GM18505 (cell line): ENCODE results near the gene GARNL3.

Source experiments
- ATAC-seq: cut with Tn5 transposase; IDR thresholded peaks from one replicate; pipeline ENCODE4 v1.9.1; 2021; ENCODE audit not compliant: unreplicated experiment
- POLR2A ChIP-seq: IDR thresholded peaks from 4 replicates; pipeline ENCODE4 v1.6.1; 2011; ENCODE audit warnings: borderline replicate concordance; ENCODE audit not compliant: insufficient read depth, insufficient read length; ENCODE audit errors: extremely low read depth

GARNL3 gene

GRCh38 chr9:127403507-127404192, 139.1 kb downstream of the GARNL3 start:
- no peak for TF ChIP-seq POLR2A
- ATAC-seq: no peak

GRCh38 chr9:127404631-127405030, 140.1 kb downstream of the GARNL3 start:
- ATAC-seq: no peak
- no peak for TF ChIP-seq POLR2A

DNA sequence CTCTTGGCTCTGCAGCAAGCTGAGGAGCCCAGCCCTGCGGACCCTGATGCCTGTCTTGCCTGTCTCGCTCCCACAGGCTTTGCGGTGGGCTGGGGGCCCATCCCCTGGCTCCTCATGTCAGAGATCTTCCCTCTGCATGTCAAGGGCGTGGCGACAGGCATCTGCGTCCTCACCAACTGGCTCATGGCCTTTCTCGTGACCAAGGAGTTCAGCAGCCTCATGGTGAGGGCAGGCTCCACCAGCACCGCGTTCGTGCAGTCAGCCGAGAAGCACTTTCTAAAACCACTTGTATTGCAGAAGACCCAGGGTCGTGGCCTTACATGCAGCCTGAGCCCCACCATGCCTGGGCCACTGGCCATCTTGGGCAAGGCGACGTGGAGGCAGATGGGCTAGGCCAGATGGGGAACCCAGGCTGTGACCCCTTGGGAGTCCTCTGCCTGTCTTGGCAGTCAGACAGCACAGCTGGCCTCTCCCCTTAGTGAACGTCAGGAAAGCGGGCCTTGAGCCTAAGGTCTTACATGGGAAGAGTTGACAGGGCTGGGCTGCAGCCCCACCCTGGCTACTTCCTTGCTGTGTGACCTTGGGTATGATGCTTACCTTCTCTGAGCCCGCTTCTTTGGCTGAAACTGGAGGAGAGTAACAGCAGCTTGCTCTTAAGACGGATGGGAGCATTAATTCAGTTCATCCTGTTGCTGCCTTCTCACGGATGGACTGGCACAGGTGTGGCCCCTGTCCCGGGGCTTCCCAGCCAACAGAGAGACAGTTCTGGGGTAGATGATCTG, 141.0 kb downstream of the GARNL3 start:
- no peak for ATAC-seq
- TF ChIP-seq POLR2A: no peak

DNA sequence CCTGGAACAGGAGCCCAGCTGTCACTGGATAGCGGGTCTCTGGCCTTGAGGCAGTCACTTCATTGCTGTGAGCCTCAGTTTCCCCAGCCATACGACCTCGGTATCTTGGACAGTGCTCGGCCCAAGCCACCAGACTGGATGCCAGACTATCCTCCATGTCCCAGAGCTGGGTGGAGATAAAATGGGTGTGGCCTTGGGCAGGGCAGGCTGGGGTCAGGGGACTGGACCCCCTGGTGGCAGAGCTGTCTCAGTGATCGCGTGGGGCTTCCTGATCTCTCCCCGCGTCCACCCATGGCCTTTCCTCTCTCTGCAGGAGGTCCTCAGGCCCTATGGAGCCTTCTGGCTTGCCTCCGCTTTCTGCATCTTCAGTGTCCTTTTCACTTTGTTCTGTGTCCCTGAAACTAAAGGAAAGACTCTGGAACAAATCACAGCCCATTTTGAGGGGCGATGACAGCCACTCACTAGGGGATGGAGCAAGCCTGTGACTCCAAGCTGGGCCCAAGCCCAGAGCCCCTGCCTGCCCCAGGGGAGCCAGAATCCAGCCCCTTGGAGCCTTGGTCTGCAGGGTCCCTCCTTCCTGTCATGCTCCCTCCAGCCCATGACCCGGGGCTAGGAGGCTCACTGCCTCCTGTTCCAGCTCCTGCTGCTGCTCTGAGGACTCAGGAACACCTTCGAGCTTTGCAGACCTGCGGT, 142.4 kb downstream of the GARNL3 start:
- ATAC-seq: no peak
- TF ChIP-seq POLR2A: no peak

DNA sequence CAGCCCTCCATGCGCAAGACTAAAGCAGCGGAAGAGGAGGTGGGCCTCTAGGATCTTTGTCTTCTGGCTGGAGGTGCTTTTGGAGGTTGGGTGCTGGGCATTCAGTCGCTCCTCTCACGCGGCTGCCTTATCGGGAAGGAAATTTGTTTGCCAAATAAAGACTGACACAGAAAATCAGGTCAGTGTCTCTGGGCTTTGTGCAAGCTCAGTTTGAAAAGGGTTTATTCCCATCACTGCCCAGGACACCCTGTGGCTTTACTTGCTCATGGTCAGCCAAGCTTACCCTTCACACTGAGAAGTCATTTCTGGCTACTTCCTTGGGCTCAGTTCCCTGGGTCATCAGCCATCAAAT, 142.9 kb downstream of the GARNL3 start:
- no peak for TF ChIP-seq POLR2A

DNA sequence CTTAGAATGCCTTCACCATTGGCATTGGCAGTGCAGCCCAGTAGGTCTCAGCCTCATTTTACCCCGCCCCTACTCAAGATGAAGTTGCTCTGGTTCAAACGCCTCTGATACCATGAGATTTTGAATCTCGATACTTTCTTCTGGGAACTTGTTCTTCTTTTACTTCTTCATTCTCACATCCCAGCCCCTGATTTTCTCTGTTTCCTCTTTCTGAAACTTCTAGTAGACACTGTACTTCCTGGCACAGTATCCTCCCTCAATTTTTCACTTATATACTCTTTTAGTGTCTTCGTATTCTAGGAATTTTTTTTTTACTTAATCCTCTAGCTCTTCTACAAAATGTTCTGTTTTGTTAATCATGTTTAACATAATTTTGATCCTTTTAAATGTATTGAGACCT, 146.5 kb downstream of the GARNL3 start:
- no peak for ATAC-seq
- no peak for TF ChIP-seq POLR2A

More for the DNA sequence above, 142.9 kb downstream of the GARNL3 start:
- no peak for ATAC-seq

DNA sequence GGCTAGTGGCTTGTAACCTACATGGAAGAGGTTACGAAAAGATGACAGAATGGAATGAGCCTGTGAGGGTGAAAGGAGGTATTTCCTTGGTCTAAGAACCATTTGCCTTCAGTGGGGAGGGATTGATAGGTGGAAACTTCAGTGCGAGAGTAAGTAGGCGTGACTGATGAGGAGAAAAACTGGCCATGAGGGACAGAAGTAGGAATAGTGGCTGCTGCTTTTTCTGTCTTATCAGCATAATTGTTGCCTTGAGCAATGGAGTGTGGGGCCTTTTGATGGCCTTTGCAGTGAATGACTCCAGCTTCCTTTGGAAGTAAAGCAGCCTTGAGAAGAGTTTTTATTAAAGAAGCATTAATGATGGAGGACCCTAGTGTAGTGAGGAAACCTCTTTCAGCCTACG, 150.6 kb downstream of the GARNL3 start:
- TF ChIP-seq POLR2A: no peak
- no peak for ATAC-seq

DNA sequence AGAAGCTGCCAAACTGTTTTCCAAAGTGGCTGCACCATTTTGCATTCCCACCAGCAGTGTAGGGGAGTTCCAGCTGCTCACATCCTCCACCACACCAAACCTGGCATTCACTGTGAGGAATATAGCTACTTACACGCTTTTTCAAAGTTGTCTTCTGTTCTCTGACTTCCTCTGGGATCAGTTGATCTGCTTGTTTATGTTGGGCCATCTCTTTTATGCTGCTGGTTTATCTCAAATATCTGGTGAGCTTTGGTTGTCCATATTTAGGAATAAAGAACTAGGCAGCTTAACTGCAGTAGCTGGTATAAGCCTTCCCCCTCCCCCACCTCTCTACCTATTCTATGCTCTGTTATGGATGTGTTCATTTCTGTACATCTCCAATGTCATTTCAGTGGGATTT, 151.1 kb downstream of the GARNL3 start:
- TF ChIP-seq POLR2A: no peak

GRCh38 chr9:127417131-127418036, 152.8 kb downstream of the GARNL3 start:
- ATAC-seq: no peak

More for the DNA sequence above, 151.1 kb downstream of the GARNL3 start:
- ATAC-seq: no peak

DNA sequence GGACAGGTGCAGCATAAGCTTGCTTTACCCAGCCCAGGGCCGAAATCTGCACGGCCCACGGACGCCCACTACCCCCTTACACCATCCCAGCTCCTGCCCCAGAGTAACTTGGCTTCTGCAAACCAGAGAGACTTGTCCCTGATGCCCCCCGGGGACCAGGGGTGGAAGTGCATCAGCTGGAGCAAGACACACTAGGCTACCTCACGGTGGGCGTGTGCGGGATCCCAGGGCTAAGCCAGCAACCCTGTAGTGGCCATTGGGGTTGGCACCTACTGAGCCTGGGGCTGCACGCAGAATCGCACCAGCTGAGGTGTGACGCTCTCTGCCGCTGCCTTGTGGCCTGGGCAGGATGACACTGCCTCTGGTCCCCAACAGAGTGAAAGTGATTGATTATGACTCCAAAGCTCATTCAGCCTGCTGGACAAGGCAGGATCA, 153.5 kb downstream of the GARNL3 start:
- TF ChIP-seq POLR2A: no peak
- no peak for ATAC-seq

More at GRCh38 chr9:127417131-127418036, 152.8 kb downstream of the GARNL3 start:
- no peak for TF ChIP-seq POLR2A

GRCh38 chr9:127419348-127419747, 154.8 kb downstream of the GARNL3 start:
- no peak for ATAC-seq
- no peak for TF ChIP-seq POLR2A

GRCh38 chr9:127421057-127421456, 156.5 kb downstream of the GARNL3 start:
- TF ChIP-seq POLR2A: no peak
- no peak for ATAC-seq
